Keratinocyte (primary cell): ENCODE data around the gene BHLHE23. TPM values are rescaled to one million over a fixed set of nuclear protein-coding genes. Genes with fewer than 3 reads are reported as not detected.

Source experiments
- DNase-seq: peaks from one replicate; pipeline ENCODE4 v3.0.0-alpha.2; 2011; ENCODE audit warnings: low read depth, missing footprints, low spot score
- FAIRE-seq: peaks from 2 replicates; lab custom pipeline; 2011; peaks lifted over from hg19 to GRCh38; lab: Jason Lieb, UNC
- H2AFZ ChIP-seq: 2 replicates; pipeline ENCODE4 v1.6.0; 2012; ENCODE audit warnings: low read length, control low read depth, inconsistent platforms; ENCODE audit not compliant: control insufficient read depth
- H3K27ac ChIP-seq: 2 replicates; pipeline ENCODE4 v1.5.1; 2011; ENCODE audit warnings: low read length; ENCODE audit not compliant: control insufficient read depth, insufficient read depth
- H3K27me3 ChIP-seq: 3 replicates; pipeline ENCODE4 v1.6.0; 2011; ENCODE audit warnings: low read length; ENCODE audit not compliant: control insufficient read depth, insufficient read depth; ENCODE audit errors: extremely low read depth
- H3K36me3 ChIP-seq, 2 experiments: 2 replicates in 1 of 2; 3 replicates in 1 of 2; pipeline ENCODE4 v1.5.1; 2011; ENCODE audit warnings: low read length in 2 of 2, mild to moderate bottlenecking in 1 of 2; ENCODE audit not compliant: control insufficient read depth in 2 of 2, insufficient read depth in 2 of 2; ENCODE audit errors: extremely low read depth in 1 of 2
- H3K4me1 ChIP-seq: 3 replicates; pipeline ENCODE4 v1.5.1; 2011; ENCODE audit warnings: low read length; ENCODE audit not compliant: control insufficient read depth, insufficient read depth; ENCODE audit errors: extremely low read depth
- H3K4me2 ChIP-seq: 3 replicates; pipeline ENCODE4 v1.6.0; 2011; ENCODE audit warnings: low read depth, low read length; ENCODE audit not compliant: control insufficient read depth, insufficient read depth; ENCODE audit errors: extremely low read depth
- H3K4me3 ChIP-seq, 3 experiments: fragments of 200-600 bp in 1 of 3; sonication (generic) in 1 of 3; 2 replicates in 2 of 3; 3 replicates in 1 of 3; pipeline ENCODE4 v1.5.1; 2011 to 2016; ENCODE audit warnings: low read length in 3 of 3, mild to moderate bottlenecking in 3 of 3, control low read depth in 2 of 3, inconsistent platforms in 1 of 3, low read depth in 1 of 3, mixed read lengths in 1 of 3, mixed run types in 1 of 3, moderate library complexity in 1 of 3; ENCODE audit not compliant: control insufficient read depth in 2 of 3, insufficient read depth in 2 of 3; ENCODE audit errors: extremely low read depth in 1 of 3
- H3K79me2 ChIP-seq: 2 replicates; pipeline ENCODE4 v1.6.0; 2012; ENCODE audit warnings: low read length; ENCODE audit not compliant: control insufficient read depth, insufficient read depth
- H3K9ac ChIP-seq: 3 replicates; pipeline ENCODE4 v1.6.0; 2011; ENCODE audit warnings: low read length; ENCODE audit not compliant: control insufficient read depth, insufficient read depth; ENCODE audit errors: extremely low read depth
- H3K9me1 ChIP-seq: 3 replicates; pipeline ENCODE4 v1.6.0; 2011; ENCODE audit warnings: low read length; ENCODE audit not compliant: control insufficient read depth, insufficient read depth; ENCODE audit errors: extremely low read depth
- H3K9me3 ChIP-seq: 2 replicates; pipeline ENCODE4 v1.5.1; 2012; ENCODE audit warnings: low read depth, low read length; ENCODE audit not compliant: control insufficient read depth
- H4K20me1 ChIP-seq: 3 replicates; pipeline ENCODE4 v1.6.0; 2011; ENCODE audit warnings: low read length; ENCODE audit not compliant: control insufficient read depth, insufficient read depth; ENCODE audit errors: extremely low read depth
- EZH2 ChIP-seq: IDR thresholded peaks from one replicate; pipeline ENCODE4 v1.6.1; 2012; ENCODE audit warnings: inconsistent platforms, mild to moderate bottlenecking, low read length, moderate library complexity
- dilution Hi-C: fragments of 300-500 bp; cut with MboI; formaldehyde crosslinking; loops from one replicate; pipeline ENCODE4 v1.7.0; 2020; ENCODE audit warnings: low sequenced_read_pairs; ENCODE audit not compliant: extremely low pct_ligation_motif_present
- polyA plus RNA-seq, 5 experiments: library from polyadenylated mRNA; depleted of rRNA in 3 of 5; stranded (reverse) in 3 of 5; stranded (forward) in 1 of 5; unstranded in 1 of 5; fragments of >200 nt; gene quantifications; 1 replicate in 1 of 5; 2 replicates in 3 of 5; 3 replicates in 1 of 5; pipeline versions ENCODE4 v1.2.1 to v1.2.3, GENCODE V29; 2011 to 2012; ENCODE audit warnings: missing spikeins in 2 of 5, low read depth in 1 of 5, low replicate concordance in 1 of 5
- TF ChIP-seq, protein P1 (sequence below), 3 experiments: IDR thresholded peaks in 1 of 3; conservative IDR thresholded peaks in 1 of 3; optimal IDR thresholded peaks in 1 of 3; 2 replicates in 2 of 3; 3 replicates in 1 of 3; pipeline versions ENCODE3 to v1.5.1; 2011; ENCODE audit warnings: low read length in 3 of 3, mild to moderate bottlenecking in 3 of 3, moderate library complexity in 2 of 3, control low read depth in 1 of 3, inconsistent platforms in 1 of 3; ENCODE audit not compliant: insufficient read depth in 2 of 3; ENCODE audit errors: extremely low read depth in 1 of 3

The BHLHE23 gene
- polyA plus RNA-seq, 1 donor (not counting 4 experiments of a cell fraction or from before 2014, with no cell fraction given), result not detected

DNA sequence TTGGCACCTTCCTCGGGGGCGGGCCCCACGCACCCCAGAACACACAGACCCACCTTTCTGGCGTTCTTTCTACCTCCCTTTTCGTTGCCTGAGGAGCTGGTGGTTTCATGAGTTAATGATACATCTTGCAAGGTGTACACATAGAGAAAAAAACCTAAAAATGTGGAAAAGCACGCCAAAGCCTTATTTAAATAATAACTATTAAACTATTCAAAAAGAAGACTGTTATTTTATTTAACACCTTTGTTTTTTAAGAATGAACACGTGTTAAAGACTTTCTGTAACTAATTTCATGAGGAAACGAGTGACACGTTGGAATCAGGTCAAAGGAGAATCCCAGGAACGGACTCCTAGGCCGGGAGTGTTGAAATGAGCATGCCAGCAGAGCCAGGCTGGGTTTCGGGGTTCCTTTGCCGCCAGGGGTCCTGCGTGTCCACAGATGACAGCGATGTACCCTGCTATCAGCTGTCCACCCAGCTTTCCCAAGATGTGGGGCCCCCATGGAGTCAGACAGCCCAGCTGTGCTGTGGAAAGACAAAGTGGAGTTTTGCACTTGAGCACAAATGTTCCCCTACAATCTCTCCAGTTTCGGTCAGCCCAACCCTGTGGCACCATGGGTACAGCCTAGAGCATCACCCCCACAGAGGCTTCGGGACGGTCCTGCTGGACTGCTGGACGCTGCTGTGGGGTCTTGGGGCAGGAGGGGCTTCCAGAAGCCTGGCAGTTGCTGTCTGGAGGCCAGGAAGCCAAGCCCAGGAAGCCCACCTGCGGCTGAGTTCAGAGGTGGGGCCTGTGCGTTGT, 38.2 kb downstream of the BHLHE23 start:
- FAIRE-seq (no peak), DNase-seq (no peak)
- Histone ChIP-seq H3K9me1 (no peaks in the 10 kb centered on the region), H3K27me3 (peaks cover 54% of the 10 kb centered on the region), H2AFZ (no peak overlapping the region), H3K9ac (no peak overlapping the region), H3K27ac (no peak overlapping the region), H3K4me1 (peaks cover 8% of the 10 kb centered on the region), H4K20me1 (peaks cover 8% of the 10 kb centered on the region), H3K9me3 (no peaks in the 10 kb centered on the region), H3K4me3 (no peak overlapping the region), H3K4me2 (no peak overlapping the region), H3K79me2 (no peaks in the 10 kb centered on the region), H3K36me3 (no peaks in the 10 kb centered on the region)
- TF ChIP-seq, protein P1, sequence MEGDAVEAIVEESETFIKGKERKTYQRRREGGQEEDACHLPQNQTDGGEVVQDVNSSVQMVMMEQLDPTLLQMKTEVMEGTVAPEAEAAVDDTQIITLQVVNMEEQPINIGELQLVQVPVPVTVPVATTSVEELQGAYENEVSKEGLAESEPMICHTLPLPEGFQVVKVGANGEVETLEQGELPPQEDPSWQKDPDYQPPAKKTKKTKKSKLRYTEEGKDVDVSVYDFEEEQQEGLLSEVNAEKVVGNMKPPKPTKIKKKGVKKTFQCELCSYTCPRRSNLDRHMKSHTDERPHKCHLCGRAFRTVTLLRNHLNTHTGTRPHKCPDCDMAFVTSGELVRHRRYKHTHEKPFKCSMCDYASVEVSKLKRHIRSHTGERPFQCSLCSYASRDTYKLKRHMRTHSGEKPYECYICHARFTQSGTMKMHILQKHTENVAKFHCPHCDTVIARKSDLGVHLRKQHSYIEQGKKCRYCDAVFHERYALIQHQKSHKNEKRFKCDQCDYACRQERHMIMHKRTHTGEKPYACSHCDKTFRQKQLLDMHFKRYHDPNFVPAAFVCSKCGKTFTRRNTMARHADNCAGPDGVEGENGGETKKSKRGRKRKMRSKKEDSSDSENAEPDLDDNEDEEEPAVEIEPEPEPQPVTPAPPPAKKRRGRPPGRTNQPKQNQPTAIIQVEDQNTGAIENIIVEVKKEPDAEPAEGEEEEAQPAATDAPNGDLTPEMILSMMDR (optimal IDR thresholded peaks at IDR 0.05 in 1 of 3, IDR thresholded peaks at IDR 0.05 in 1 of 3, conservative IDR thresholded peaks at IDR 0.05 in 1 of 3; ENCODE audit: extremely low read depth in 1 of 3, insufficient read depth in 2 of 3, low read length in 3 of 3), result no peak
- TF ChIP-seq EZH2, result no peak
- dilution Hi-C loops, result no loop called here

DNA sequence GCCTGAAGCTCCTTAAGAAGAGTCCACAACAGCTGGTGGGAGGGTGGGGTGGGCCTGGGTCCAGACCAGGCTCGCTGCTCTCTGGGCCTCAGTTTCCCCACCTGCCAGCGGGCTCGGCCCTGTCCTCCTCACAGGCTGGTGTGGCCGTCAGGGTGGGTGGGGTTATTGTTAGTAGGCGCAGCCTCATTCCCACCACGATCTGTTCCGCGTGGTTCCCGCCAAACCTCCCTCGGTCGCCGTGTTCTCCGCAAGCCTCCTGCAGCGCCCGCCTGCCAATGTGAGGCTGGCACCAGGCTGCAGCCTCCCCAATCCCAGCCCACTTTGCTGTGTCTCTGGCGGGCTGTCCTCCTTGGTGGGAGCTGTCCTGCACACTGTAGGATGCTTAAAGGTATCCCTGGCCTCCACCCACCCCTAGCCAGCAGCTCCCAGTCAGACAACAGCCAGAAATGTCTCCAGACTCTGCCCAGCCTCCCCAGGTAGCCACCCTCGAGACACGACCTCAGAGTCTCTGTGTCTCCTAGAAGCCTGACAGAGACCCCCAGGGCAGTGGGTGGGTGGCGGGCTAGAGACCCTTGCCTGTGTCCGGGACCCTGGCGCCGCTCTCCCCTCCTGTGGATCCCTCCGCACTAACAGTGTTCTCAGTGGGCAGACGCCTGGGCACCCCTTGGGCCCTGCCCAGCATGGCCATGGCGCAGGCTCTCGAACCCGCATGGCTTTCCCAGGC, 39.0 kb downstream of the BHLHE23 start:
- TF ChIP-seq, protein P1 (optimal IDR thresholded peaks at IDR 0.05 in 1 of 3, IDR thresholded peaks at IDR 0.05 in 1 of 3, conservative IDR thresholded peaks at IDR 0.05 in 1 of 3; ENCODE audit: extremely low read depth in 1 of 3, insufficient read depth in 2 of 3, low read length in 3 of 3), result no peak
- no peak for TF ChIP-seq EZH2
- Histone ChIP-seq H3K4me1 (peaks cover 7% of the 10 kb centered on the region), H2AFZ (no peak overlapping the region), H4K20me1 (peaks cover 8% of the 10 kb centered on the region), H3K9me3 (no peaks in the 10 kb centered on the region), H3K79me2 (no peaks in the 10 kb centered on the region), H3K4me3 (no peak overlapping the region), H3K36me3 (no peaks in the 10 kb centered on the region), H3K4me2 (no peak overlapping the region), H3K9me1 (no peaks in the 10 kb centered on the region), H3K27me3 (peaks cover 50% of the 10 kb centered on the region), H3K27ac (no peak overlapping the region), H3K9ac (no peak overlapping the region)
- DNase-seq (no peak), FAIRE-seq (no peak)
- dilution Hi-C loops, result no loop called here
